Left cardiac atrium (tissue), 4 donors: ENCODE data around the gene NFAM1. TPM values are rescaled to one million over a fixed set of nuclear protein-coding genes. Genes with fewer than 3 reads are reported as not detected.

Experiments used
- ATAC-seq, 2 donors: fragments of 200-7000 bp; cut with Tn5 transposase; one replicate each; pipeline ENCODE4 v1.9.1; 2020; ENCODE audit warnings: mild to moderate bottlenecking in 2 of 2, moderate library complexity in 2 of 2
- DNase-seq: peaks from one replicate; pipeline ENCODE4 v3.0.0-alpha.2; 2020
- intact Hi-C, 2 donors: fragments of 100-400 bp; cut with DNase I; formaldehyde crosslinking; loops; one replicate each; pipeline versions ENCODE4 v1.14.1 to v1.15.1; 2022 to 2023
- total RNA-seq, 2 donors: library from RNA; stranded (reverse); fragmentation: NEBNext Ultra II Directional; extraction: Animal tissue kit (Norgen Biotek cat#: 25700); gene quantifications; one replicate each; pipeline ENCODE4 v1.2.1, GENCODE V29; 2021
- donor health status: DM: no; HTN: yes; CAD: no.
- donor health status: DM: no; HTN: yes; CAD: no; lungs with severe emphysema.
- donor health status: DM: yes; HTN: yes; CAD: no.
- donor health status: Dilated cardiomyopathy.

Gene NFAM1
- total RNA-seq, 2 donors from 2014 or later, result 2.6 to 5.1 TPM

DNA sequence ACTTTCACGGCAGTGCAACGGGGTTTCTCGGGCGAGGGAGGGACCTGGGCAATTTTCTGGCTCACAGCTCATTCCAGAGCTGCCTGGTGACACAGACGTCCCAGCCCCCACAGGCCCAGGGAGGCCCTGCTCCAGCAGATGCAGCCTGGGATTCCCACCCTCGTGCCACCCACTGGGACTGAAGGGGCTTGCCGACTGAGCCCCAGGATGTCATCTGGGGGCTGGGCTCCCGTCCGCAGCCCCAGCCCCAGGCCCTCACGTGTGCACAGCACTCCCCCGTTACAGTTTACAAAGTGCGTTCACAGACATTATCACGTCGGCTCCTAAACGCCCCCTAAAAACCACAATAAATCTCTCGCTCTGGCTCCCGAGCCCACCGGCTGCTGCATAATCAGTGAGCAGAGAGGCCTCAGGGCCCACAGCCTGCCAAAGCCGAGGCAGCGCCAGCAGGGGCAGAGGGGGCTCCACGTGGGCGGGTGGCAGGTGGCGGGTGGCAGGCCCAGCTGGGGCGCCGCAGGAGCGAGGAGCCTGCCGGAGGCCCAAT lies 84.8 kb downstream of the NFAM1 start:
- DNase-seq (no peak), ATAC-seq (no peak)
- intact Hi-C loops, result no loop called here

DNA sequence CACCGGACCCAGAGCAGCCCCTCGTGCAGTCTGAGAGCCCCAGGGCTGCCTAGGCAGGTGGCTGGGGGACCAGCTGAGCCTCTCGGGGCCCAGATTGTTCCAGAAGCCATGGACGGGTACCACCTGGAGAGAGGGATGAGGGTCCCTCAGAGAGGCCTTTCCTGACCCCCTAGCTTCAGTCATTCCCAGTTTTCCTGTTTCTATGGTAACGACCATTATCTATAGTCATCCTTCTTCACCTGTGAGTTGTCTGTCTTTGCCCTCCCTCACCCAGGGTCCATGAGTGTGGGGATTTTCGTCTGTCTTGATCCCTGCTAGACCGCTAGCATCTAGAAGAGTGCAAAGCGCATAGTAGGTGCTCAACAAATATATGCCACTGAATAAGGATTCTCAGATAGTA lies 85.5 kb downstream of the NFAM1 start:
- ATAC-seq (no peak), DNase-seq (no peak)
- intact Hi-C loops, result no loop called here

DNA sequence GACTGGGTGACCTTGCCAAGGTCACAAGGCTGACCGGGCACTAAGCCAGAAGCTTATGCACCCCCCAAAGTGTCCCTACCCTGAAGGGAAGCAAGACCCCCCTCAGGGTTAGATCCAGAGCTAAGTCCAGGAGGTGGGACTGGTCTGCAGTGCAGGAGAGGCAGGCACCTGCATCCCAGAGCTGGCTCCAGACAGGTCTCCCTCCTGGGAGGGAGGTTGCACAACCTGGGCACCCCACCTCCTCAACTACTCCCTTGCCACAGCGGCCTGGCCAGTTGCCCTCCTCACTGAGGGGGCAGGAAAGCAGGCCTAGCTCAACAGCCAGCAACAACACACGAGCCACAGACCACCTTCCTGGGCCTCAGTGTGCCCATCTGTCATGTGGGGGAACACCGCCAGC lies 86.7 kb downstream of the NFAM1 start:
- intact Hi-C loops, result no loop called here
- no peak for ATAC-seq

DNA sequence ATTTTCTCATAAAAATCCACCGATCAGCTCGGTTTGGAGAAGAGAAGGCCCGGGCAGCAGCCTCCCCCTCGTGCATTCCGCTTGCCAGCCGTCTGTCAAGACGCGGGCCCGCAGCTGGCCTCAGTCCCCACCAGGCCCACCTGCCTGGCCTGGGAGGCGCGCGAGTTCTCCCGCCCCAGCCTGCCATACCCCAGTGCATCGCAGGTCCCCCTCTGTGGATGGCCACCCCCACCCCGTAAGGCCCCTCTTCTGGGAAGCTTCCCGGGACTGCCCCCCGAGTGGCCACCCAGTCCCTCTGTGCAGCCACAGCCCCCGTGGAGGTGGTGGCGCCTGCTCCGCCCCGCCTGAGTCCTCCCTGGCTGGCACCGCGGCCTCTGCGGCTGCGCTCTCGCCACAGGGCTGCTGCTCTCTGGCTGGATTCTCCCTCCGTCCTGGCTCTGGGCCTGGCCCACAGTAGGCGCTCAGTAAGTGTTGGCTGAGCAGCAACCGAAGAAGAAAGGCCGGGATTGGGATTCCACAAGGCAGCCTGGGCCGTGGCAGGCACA lies 87.8 kb downstream of the NFAM1 start:
- ATAC-seq (peak; percentile 74 to 79), DNase-seq (peak; percentile 67)
- intact Hi-C loops, result no loop called here

More for the DNA sequence above, 86.7 kb downstream of the NFAM1 start:
- no peak for DNase-seq

DNA sequence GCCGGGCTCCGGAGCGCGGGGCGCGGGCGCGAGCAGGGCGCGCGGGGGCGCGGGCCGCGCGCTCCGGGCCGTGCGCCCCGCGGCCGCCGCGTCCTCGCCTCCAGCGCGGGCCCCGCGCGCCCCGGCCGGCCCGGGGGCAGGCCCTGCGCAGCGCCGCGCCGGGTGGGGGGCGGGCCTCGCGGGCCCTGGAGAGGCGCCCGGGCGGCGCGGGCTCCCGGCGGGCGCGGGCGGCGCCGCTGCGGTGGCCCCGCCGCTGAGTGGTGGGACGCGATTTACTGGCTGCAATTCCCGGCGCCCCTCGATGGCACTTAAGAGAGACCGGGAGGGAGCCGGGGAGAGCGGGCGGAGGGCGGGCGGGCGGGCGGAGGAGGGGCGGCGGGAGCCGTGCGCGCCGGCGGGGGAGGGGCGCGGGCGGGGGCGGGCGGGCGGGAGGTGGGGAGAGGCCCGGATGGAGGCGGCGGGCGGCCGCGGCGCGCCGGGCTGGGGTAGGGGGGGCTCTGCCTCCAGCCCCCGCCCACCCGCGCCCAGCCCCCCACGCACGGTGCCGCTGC lies 88.6 kb downstream of the NFAM1 start:
- intact Hi-C loops, result no loop called here
- peak; percentile 33 to 60 for ATAC-seq
- DNase-seq, result no peak

DNA sequence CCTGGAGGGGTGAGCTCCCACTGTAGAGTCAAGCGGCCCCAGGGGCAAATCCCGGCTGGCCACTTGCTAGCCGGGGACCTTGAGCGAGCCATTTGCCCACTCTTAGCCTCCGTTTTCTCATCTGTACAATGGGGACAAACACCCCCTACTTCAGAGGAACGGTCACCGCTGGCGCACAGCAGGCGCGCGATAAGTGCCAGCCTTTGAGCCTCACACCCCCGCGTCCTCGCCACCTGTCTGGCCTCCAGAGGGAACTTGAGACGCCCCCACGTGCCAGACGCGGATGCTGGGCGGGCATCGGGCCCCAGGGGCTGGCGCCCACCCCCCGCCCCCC lies 89.1 kb downstream of the NFAM1 start:
- intact Hi-C loops, result no loop called here
- DNase-seq, result no peak
- no peak for ATAC-seq

DNA sequence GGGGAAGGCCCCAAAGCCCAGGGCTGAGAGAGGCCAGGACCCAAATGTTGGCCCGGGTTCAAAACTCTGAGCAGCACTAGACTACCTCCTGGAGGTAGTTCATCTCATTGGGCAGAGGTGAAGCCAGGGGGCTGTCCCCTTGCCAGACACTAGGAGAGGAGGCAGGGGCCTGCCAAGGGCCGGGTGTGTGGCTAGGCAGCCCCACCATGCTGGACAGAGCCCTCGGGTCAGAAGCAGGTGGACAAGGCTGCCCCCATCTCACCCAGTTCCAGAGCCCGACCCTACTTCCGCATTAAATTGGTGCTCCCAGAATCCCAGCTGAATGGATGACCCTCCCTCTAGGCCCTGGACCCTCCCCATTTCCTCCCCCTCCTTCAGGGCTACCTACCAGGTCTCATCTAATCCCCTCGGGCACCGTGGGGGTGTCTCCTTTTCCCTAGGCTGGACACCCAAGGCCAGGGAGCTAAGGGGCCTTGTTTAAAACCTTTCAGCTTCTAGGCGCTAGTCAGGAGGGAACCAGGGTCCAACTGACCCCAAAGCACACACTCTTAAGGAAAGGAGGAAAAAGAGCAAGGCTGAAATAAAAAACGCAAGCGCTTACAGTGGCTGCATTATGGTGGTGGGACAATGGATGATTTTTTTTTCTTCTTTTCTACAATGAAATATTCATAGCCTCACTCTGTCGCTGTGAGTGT lies 89.6 kb downstream of the NFAM1 start:
- DNase-seq, result no peak

DNA sequence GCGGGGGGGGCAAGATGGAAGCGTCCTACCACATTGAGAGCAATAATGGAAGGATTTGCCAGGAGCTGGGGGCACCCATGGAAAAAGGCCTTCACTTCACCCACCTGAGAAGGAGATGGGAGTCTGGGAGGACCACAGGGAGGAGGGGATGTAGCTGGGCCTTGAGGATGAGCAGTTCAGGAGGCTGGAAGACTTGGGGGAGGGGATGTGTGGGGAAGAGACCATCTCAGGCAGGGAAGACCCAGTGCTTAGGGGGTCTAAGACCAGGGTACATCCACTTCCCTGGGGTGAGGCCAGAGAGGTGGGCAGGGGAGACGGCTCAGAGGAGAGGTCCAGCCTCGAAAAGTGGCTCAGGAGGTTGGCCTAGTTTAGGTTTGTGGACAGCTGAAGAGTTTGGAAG lies 90.4 kb downstream of the NFAM1 start:
- ATAC-seq, result no peak
- no peak for DNase-seq
- intact Hi-C loops, result no loop called here

More for the DNA sequence above, 89.6 kb downstream of the NFAM1 start:
- intact Hi-C loops, result no loop called here
- no peak for ATAC-seq

DNA sequence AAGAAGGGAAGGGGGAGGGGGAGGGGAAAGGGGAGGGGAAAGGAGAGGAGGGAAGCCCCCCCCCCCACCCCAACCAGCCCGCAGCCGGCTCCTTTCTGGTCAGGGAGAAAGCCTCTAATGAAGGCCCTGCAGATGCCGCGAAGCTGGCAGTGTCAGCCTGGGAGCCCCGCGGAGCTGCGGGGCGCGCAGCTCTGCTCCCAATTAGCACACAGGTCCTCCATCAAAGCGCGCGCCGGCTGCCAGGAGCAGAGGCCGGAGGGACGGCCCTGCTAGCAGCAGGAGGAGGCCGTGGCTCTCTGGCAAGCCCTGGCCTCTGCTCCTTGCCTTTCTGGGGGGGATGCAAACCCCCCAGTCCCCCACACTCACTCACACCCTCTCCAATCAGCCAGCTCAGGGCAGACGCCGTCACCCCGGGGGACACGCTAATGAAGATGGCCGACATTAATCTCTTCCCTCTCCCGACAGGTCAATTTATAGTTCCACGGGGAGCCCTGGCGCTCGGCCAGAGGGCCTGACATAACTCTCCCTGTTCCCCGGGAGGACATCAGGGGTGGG lies 91.3 kb downstream of the NFAM1 start:
- DNase-seq, result no peak
- ATAC-seq, result no peak
- intact Hi-C loops, result no loop called here

DNA sequence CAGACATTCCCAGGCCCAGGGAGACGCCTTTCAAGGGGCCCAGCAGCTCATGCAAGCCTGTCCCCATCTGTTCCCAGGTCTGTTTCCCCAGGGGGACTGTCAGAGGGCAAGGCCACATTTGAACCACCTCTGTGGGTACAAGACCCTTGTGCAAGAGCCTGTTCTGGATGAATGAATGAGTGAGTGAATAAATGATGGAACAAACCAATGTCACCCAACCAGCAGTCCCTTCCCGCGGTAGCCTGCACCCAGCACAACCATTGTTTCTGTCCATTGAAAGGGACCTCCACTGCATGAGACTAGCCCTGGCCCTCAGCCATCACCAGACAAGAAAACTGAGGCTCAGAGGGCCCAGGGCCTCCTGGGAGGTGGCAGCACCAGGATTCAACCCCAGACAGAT lies 92.1 kb downstream of the NFAM1 start:
- ATAC-seq, result no peak
- no peak for DNase-seq
- intact Hi-C loops, result no loop called here

DNA sequence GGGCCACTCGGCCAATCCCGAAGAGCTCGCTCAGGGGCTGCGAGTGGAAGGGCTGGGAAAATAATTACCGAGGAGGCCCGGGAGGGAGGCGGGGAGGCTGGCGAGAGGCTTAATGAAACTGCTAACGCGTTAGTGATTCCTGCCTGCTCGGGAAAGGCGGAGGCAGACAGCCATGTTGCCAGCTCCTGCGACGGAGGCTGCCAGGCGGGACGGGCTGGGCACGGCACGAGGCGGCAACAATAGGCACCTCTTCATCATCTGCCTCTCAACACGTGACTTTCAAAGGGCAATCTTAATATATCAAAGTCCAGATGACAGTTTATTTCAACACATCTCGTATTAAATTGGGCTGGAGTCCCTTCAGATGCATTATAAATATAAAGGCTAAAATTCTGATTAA lies 93.7 kb downstream of the NFAM1 start:
- DNase-seq (no peak), ATAC-seq (no peak)
- intact Hi-C loops, result no loop called here

DNA sequence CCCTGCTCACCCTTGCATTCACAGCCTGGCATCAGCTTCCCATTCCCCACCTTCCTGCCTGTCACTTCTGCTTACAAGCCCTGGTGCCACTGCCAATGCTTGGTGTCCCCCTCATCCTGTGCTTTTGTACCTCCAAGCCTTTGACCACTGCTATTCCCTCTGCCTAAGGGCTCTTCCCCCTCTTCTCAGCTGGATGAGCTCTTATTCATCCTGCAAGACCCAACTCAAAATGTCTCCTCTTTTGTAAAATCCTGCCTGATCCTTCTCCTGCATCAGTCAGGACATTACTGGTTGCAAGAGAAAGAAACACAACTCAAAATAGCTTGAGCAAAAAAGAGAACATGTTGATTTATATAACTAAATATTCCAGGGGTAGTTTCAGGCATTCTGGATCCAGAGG lies 94.8 kb downstream of the NFAM1 start:
- ATAC-seq, result no peak
- DNase-seq, result no peak
- intact Hi-C loops, result no loop called here

DNA sequence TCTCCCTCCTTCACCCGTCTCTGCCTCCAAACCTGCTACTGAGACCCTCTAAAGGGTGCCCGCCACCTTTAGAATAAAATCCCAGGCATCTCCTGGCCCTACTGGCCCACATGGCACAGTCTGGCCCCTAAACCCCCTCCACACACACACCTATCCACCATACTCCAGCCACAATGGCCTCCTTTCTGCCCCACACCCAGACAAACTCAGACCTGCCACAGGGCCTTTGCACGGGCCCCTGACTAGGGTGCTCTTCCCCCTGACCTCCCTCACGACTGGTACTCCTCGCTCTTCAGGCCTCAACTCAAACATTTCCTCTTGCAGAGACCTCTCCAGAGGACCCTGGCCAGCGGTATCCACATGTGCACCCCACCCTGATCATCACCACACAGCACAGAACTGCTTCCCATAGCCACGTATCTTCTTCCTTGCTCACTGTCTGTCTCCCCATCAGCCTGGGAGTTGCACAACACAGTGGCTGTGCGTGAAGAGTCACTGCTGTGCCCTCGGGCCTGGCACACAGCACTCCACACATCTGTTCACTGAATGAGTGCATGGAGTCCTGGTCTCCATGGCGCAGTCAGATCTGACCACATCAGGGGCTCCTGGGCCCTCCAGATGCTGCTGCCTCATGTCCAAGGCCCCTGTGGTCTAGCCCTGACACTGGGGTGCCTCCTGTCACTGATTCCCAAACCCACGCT lies 95.5 kb downstream of the NFAM1 start:
- ATAC-seq, result no peak
- DNase-seq, result no peak
- intact Hi-C loops, result no loop called here

DNA sequence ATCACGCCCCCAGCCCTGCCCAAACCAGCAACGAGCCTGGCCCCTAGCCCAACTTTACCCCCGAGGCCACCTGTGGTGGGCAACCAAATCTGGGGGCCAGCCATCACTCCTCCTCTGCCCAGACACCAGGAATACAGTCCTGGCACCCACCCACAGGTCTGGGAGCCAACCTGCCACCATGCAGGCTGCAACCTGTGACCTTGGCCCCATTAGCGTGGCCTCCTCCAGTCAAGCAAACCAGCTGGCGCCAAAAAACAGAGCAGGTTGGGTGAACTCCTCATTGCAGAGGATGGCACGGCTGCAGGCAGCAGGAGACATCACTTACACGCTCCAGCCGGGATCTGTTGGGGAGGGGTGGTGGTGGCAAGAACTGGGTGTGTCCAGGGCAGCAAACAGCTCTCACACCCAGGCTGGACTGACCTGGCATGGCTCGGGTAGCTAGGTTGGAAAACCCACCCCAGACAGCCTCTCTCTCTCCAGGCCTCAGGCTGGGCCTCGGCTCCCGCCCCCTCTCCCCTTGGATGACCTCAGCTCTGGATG lies 96.3 kb downstream of the NFAM1 start:
- ATAC-seq (no peak), DNase-seq (no peak)
- intact Hi-C loops, result no loop called here

DNA sequence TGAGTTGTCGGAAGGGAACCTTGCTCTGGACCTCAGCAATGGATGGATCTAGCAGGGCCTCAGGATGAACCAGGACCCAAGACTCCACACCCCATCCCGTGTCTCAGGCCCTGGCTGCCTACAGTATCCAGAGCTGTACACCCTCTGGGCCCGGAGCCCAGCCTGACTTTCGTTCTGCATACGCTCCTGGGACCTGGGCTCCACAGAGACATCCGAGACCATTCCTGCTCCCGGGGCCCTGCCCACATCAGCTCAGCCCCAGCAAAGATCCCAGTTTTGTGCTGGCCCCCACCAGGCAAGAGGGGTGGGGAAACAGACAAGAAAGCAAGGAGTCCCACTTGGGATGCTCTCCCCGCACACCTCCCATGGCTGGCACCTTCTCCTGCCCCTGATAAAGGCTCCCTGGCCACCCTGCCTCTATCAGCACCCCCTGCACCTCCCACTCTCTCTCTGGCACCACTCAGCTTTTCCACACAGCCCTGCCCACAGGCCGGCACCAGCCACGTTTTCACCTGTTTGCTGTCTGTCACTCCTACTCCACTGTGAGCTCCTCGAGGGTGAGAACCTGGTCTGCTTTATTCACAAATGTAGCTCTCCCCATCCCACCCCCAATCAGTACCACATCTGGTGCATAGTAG lies 97.2 kb downstream of the NFAM1 start:
- ATAC-seq, result no peak
- intact Hi-C loops, result no loop called here
- no peak for DNase-seq

DNA sequence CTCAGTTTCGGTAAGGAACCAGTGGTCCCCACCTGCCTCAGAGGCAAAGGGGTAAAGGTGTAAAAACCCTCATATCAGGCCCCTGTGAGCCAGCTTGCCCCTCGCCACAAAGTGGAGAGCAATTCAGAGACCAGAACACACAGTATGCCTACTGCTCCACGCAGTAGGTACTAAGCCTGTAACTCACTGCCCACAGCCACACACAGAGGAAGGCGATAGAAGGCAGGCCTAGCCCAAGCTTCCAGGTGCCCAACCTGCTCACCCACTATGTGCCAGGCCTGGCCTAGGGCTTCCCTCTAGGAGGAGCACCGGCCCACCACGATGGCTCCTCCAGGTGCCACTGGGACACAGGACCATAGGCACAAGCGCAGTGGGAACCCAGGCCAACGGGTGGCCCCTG lies 98.7 kb downstream of the NFAM1 start:
- ATAC-seq (no peak), DNase-seq (no peak)
- intact Hi-C loops, result no loop called here

DNA sequence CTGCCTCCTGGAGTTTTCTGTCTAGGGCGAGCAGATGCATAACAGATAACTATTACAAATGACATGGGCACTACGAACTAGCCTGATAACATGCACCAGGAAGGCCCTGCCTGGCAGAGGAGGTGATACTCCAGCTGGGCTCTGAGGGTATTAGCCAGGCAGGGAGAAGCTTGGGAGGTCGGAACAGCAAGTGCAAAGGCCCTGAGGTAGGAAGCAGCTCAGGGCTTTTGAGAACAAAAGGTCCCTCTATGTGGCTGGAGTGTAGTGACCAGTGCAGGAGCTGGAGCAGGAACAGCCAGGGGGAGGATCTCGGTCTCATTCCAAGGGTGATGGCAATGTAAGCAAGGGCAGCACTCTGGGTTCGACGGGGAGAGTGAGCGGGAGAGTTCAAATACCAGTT lies 100.1 kb downstream of the NFAM1 start:
- DNase-seq, result no peak
- no peak for ATAC-seq
- intact Hi-C loops, result no loop called here

DNA sequence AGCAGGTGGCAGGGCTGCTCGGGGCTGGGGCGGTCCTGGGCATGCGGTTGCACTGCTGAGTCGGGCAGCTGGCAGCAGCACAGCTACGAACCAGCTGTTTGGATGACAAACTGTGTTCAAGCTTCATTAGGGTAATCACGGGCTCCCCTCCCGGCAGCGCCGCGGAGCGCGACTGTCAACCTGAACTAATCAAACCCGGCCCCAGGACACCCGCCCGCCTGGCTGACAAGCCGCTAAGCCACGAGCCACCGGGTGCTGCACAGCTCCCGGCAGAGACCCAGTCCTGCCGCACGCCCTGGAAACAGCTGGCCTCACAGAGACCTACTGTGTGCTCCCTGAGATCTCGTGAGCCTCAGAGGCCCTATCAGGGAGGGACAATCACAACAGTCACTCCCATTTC lies 101.2 kb downstream of the NFAM1 start:
- intact Hi-C loops, result no loop called here
- DNase-seq (no peak), ATAC-seq (no peak)
